Caki2 (cell line): ENCODE measurements around the gene RNF223. TPM values are rescaled to one million over a fixed set of nuclear protein-coding genes. Genes with fewer than 3 reads are reported as not detected.
"Not testable (repeated sequence)": the region's sequence is repeated elsewhere in the genome, so short reads cannot be mapped to it uniquely, and the experiment has no call there.

Experiments used
- DNase-seq: peaks from one replicate; pipeline ENCODE4 v3.0.0-alpha.2; 2015; ENCODE audit warnings: low read depth
- in situ Hi-C: cut with HindIII; loops from 2 replicates; pipeline ENCODE4 v1.10.0; 2016; ENCODE audit warnings: low sequenced_read_pairs, low pct_unique_long_range_greater_than_20kb, mixed read lengths
- total RNA-seq: library from RNA; depleted of rRNA; stranded (reverse); fragments of >200 nt; shearing (Covaris generic); gene quantifications from 2 replicates; pipeline ENCODE4 v1.2.3, GENCODE V29; 2014; ENCODE audit warnings: low replicate concordance

The RNF223 gene
- total RNA-seq, 1 experiment from 2014 or later, result not detected

- no peak for DNase-seq
- in situ Hi-C loops, result no loop called here
Measured at GRCh38 chr1:1111516-1112236, 37.6 kb upstream of the RNF223 start.

- no peak for DNase-seq
- in situ Hi-C loops, result no loop called here
Measured at GRCh38 chr1:1110561-1110971, 36.5 kb upstream of the RNF223 start.

- no peak for DNase-seq
- in situ Hi-C loops, result no loop called here
Measured at GRCh38 chr1:1109743-1110142, 35.6 kb upstream of the RNF223 start.

- no peak for DNase-seq
- in situ Hi-C loops, result no loop called here
Measured at GRCh38 chr1:1106510-1107221, 32.6 kb upstream of the RNF223 start.

- in situ Hi-C loops, result not testable (repeated sequence)
Measured at GRCh38 chr1:1104152-1104551, 30.0 kb upstream of the RNF223 start.

GRCh38 chr1:1101503-1101902 lies 27.4 kb upstream of the RNF223 start:
- in situ Hi-C loops, result no loop called here

More at GRCh38 chr1:1104152-1104551, 30.0 kb upstream of the RNF223 start:
- DNase-seq, result not testable (repeated sequence)

GRCh38 chr1:1100296-1100695 lies 26.2 kb upstream of the RNF223 start:
- DNase-seq, result no peak
- in situ Hi-C loops, result no loop called here

More at GRCh38 chr1:1101503-1101902, 27.4 kb upstream of the RNF223 start:
- DNase-seq, result no peak

- DNase-seq, result no peak
- in situ Hi-C loops, result no loop called here
Measured at GRCh38 chr1:1099506-1100183, 25.5 kb upstream of the RNF223 start.

GRCh38 chr1:1098681-1099421 lies 24.7 kb upstream of the RNF223 start:
- in situ Hi-C loops, result no loop called here
- DNase-seq, result no peak

GRCh38 chr1:1096136-1096535 lies 22.0 kb upstream of the RNF223 start:
- DNase-seq, in situ Hi-C loops: not testable (repeated sequence)

- DNase-seq, result no peak
- in situ Hi-C loops, result no loop called here
Measured at GRCh38 chr1:1094981-1095380, 20.9 kb upstream of the RNF223 start.

- DNase-seq, result no peak
- in situ Hi-C loops, result no loop called here
Measured at GRCh38 chr1:1093610-1093943, 19.5 kb upstream of the RNF223 start.

GRCh38 chr1:1092894-1093609 lies 18.9 kb upstream of the RNF223 start:
- in situ Hi-C loops, result no loop called here
- no peak for DNase-seq

- in situ Hi-C loops, result no loop called here
Measured at GRCh38 chr1:1092149-1092855, 18.2 kb upstream of the RNF223 start.

GRCh38 chr1:1091344-1092148 lies 17.4 kb upstream of the RNF223 start:
- in situ Hi-C loops, result no loop called here
- no peak for DNase-seq

More at GRCh38 chr1:1092149-1092855, 18.2 kb upstream of the RNF223 start:
- no peak for DNase-seq

GRCh38 chr1:1090424-1091343 lies 16.6 kb upstream of the RNF223 start:
- no peak for DNase-seq
- in situ Hi-C loops, result no loop called here
